HL-60 (cell line): ENCODE results near the gene GNAI1.

Source experiments
- DNase-seq, 2 experiments: peaks; one replicate each; pipeline ENCODE4 v3.0.0-alpha.2; 2010 to 2020; ENCODE audit warnings: low read depth in 1 of 2, low spot score in 1 of 2
- H3K27ac ChIP-seq: fragments of 250-450 bp; sonication (Bioruptor Pico); replicated peaks from 2 replicates; pipeline ENCODE4 v1.5.1; 2020; ENCODE audit warnings: mild to moderate bottlenecking, moderate library complexity
- H3K27me3 ChIP-seq: fragments of 250-450 bp; sonication (Bioruptor Pico); 2 replicates; pipeline ENCODE4 v1.5.1; 2021; ENCODE audit warnings: mild to moderate bottlenecking, moderate library complexity; ENCODE audit not compliant: insufficient read depth, poor library complexity, severe bottlenecking
- H3K4me3 ChIP-seq: replicated peaks from 2 replicates; pipeline ENCODE4 v1.5.1; 2011; ENCODE audit warnings: mild to moderate bottlenecking, control low read depth, low read length; ENCODE audit not compliant: insufficient read depth
- CTCF ChIP-seq: IDR thresholded peaks from one replicate; pipeline ENCODE4 v1.5.1; 2011; ENCODE audit warnings: low read length, control low read depth, inconsistent platforms; ENCODE audit not compliant: insufficient read depth
- GABPA ChIP-seq: IDR thresholded peaks from 2 replicates; pipeline ENCODE4 v1.6.1; 2012; ENCODE audit warnings: low read depth
- POLR2AphosphoS5 ChIP-seq: IDR thresholded peaks from 2 replicates; pipeline ENCODE4 v1.6.1; 2012; ENCODE audit warnings: low read depth
- REST ChIP-seq: IDR thresholded peaks from 2 replicates; pipeline ENCODE4 v1.6.1; 2012; ENCODE audit warnings: low read depth; ENCODE audit not compliant: insufficient replicate concordance
- SPI1 ChIP-seq: IDR thresholded peaks from 2 replicates; pipeline ENCODE4 v1.6.1; 2012; ENCODE audit warnings: low read depth, mild to moderate bottlenecking, borderline replicate concordance

The GNAI1 gene

GRCh38 chr7:80139236-80139635, 4.6 kb downstream of the GNAI1 start:
- Histone ChIP-seq H3K27me3 (peaks cover 15% of the 10 kb centered on the region), H3K4me3 (no peak overlapping the region), H3K27ac (no peak overlapping the region)
- TF ChIP-seq REST (no peak), POLR2AphosphoS5 (no peak), GABPA (no peak), CTCF (no peak), SPI1 (no peak)
- DNase-seq: no peak

- Histone ChIP-seq H3K27ac (no peak overlapping the region), H3K27me3 (peaks cover 11% of the 10 kb centered on the region), H3K4me3 (no peak overlapping the region)
- no peak for TF ChIP-seq SPI1
- no peak for TF ChIP-seq CTCF
- TF ChIP-seq POLR2AphosphoS5: no peak
- TF ChIP-seq GABPA: no peak
- no peak for TF ChIP-seq REST
- DNase-seq: no peak
Measured at GRCh38 chr7:80140388-80140787, 5.8 kb downstream of the GNAI1 start.

GRCh38 chr7:80141376-80141775, 6.7 kb downstream of the GNAI1 start:
- DNase-seq: no peak
- no peak overlapping the region for H3K27ac ChIP-seq
- TF ChIP-seq REST (no peak), SPI1 (no peak)
- H3K4me3 ChIP-seq: no peak overlapping the region
- peaks cover 3% of the 10 kb centered on the region for H3K27me3 ChIP-seq
